HAP-1 (cell line): Measurements from ENCODE around the gene PCNX2.

Experiments
- DNase-seq, 2 experiments: peaks; one replicate each; pipeline ENCODE4 v3.0.0-alpha.2; 2016 to 2020; ENCODE audit warnings: low spot score in 2 of 2
- H3K27me3 ChIP-seq: fragments of 250-450 bp; sonication (Bioruptor Pico); 2 replicates; pipeline ENCODE4 v1.5.1; 2020; ENCODE audit warnings: low read depth, mild to moderate bottlenecking, moderate library complexity
- H3K36me3 ChIP-seq: fragments of 250-450 bp; sonication (Bioruptor Pico); replicated peaks from 2 replicates; pipeline ENCODE4 v1.5.1; 2020; ENCODE audit warnings: mild to moderate bottlenecking
- H3K4me1 ChIP-seq: fragments of 250-450 bp; sonication (Bioruptor Pico); 2 replicates; pipeline ENCODE4 v1.5.1; 2020; ENCODE audit warnings: mild to moderate bottlenecking
- H3K4me3 ChIP-seq: fragments of 250-450 bp; sonication (Bioruptor Pico); 2 replicates; pipeline ENCODE4 v1.5.1; 2020; ENCODE audit warnings: mild to moderate bottlenecking, moderate library complexity
- H3K9me3 ChIP-seq: fragments of 250-450 bp; sonication (Bioruptor Pico); 2 replicates; pipeline ENCODE4 v1.5.1; 2020; ENCODE audit warnings: mild to moderate bottlenecking, moderate library complexity
- in situ Hi-C: fragments of 300-500 bp; cut with MboI; formaldehyde crosslinking; loops from 3 replicates; pipeline ENCODE4 v1.14.3; 2020; ENCODE audit warnings: low sequenced_read_pairs, inconsistent platforms, mixed read lengths

The PCNX2 gene

GRCh38 chr1:233328142-233328921, 32.8 kb upstream of the PCNX2 start:
- in situ Hi-C loops, result no loop called here
- DNase-seq, result peak in 1 of 2 experiments; percentile 26
- H3K36me3 ChIP-seq, result no peaks in the 10 kb centered on the region
- no peaks in the 10 kb centered on the region for H3K9me3 ChIP-seq
- no peaks in the 10 kb centered on the region for H3K27me3 ChIP-seq
- H3K4me3 ChIP-seq, result peak overlapping the region; percentile 53
- H3K4me1 ChIP-seq, result peaks cover 19% of the 10 kb centered on the region

GRCh38 chr1:233327651-233328141, 32.2 kb upstream of the PCNX2 start, which contains the start of gene MAP3K21:
Gene MAP3K21, plus strand, starts transcription at chr1:233327724. Its CDS starts 305 bp downstream, at chr1:233328029.
- Histone ChIP-seq H3K36me3 (no peaks in the 10 kb centered on the region), H3K4me1 (peaks cover 19% of the 10 kb centered on the region), H3K4me3 (peak within 1 kb of the TSS; percentile 53), H3K9me3 (no peaks in the 10 kb centered on the region), H3K27me3 (no peaks in the 10 kb centered on the region)
- in situ Hi-C loops, result no loop called here
- DNase-seq, result no peak

DNA sequence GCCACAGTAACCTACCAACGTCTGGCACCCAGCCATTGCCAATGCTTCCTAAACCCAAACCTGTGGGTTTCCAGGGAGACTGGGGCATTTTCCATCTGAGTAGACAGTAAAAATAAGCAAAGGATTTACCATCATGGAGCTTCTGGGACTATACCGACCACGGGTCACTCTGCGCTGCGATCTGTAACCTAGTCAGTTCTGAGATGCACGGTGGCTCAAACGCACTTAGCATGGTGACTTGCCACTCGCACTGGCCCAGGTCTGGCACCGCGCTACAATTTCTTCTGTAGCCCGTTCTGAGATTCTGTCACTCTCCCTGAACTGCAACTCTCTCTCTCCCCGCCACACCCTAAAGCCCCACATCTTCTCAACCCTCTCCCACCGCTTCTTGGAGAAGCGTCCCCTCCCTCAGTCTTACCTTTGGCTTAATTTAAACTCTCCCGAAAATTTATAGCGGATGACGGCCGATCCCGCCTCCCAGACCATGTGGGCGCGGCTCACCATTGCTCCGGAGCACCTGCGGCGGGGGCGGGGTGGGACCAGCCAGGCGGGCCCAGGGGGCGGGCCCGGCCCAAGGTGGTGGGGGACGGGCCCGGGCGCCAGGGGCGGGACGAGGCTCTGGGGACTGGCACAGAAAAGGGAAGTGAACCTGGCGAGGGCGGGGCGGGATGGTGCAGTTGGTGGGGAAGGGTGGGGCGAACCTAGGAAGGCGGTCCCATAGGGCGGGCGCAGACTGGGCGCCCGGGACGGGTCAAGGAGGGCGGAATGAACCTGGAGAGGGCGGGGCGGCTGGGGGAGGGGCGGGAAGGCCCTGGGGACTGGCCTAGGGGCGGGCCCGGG, 31.5 kb upstream of the PCNX2 start:
- peak; percentile 86 to 98 for DNase-seq
- in situ Hi-C loops, result no loop called here
- H3K4me3 ChIP-seq, result peak overlapping the region; percentile 30

GRCh38 chr1:233326319-233326718, 30.8 kb upstream of the PCNX2 start:
- H3K4me3 ChIP-seq, result no peak overlapping the region
- no peaks in the 10 kb centered on the region for H3K9me3 ChIP-seq
- H3K4me1 ChIP-seq, result peaks cover 14% of the 10 kb centered on the region
- H3K36me3 ChIP-seq, result no peaks in the 10 kb centered on the region
- DNase-seq, result no peak
- in situ Hi-C loops, result no loop called here
- H3K27me3 ChIP-seq, result no peaks in the 10 kb centered on the region

More for the DNA sequence above, 31.5 kb upstream of the PCNX2 start:
- no peaks in the 10 kb centered on the region for H3K27me3 ChIP-seq
- H3K9me3 ChIP-seq, result no peaks in the 10 kb centered on the region
- H3K4me1 ChIP-seq, result peaks cover 19% of the 10 kb centered on the region
- H3K36me3 ChIP-seq, result no peaks in the 10 kb centered on the region

DNA sequence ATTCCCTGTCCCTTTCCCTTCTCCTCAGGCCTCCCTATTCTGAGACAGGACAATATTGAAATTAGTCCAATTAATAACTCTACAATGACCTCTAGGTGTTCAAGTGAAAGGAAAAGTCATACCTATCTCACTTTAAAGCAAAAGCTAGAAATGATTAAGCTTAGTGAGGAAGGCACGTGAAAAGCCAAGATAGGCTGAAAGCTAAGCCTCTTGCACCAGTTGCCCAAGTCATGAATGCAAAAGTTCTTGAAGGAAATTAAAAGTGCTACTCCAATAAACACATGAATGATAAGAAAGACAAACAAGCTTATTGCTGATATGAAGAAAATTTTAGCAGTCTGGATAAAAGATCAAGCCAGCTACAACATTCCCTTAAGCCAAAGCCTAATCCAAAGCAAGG, 28.2 kb upstream of the PCNX2 start:
- DNase-seq, result no peak
- no peaks in the 10 kb centered on the region for H3K4me1 ChIP-seq
- no peaks in the 10 kb centered on the region for H3K9me3 ChIP-seq
- in situ Hi-C loops, result no loop called here
- H3K27me3 ChIP-seq, result no peaks in the 10 kb centered on the region
- no peaks in the 10 kb centered on the region for H3K36me3 ChIP-seq
- H3K4me3 ChIP-seq, result no peak overlapping the region

DNA sequence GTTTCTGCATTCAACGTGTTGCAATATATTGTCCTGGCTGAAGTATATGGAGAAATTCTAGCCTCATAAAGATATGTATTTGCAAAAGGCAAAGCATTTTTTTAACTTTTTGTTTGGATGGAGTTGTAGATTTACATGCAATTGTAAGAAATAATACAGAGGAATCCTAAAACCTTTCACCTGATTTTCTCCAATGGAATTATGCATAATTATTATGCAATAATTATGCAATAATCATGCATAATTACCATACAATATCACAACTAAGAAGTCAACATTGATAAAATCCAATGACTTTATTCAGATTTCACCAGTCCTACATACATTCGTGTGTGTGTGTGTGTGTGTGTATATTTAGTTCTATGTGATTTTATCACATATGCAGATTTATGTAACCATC, 24.5 kb upstream of the PCNX2 start:
- H3K27me3 ChIP-seq, result 0 out of 2 replicates have a peak, but pooled peaks cover 2% of the 10 kb centered on the region
- H3K4me1 ChIP-seq, result peaks cover 3% of the 10 kb centered on the region; the same call in 1 of the 2 replicates
- no peak overlapping the region for H3K4me3 ChIP-seq
- no peak for DNase-seq
- H3K9me3 ChIP-seq, result no peaks in the 10 kb centered on the region
- in situ Hi-C loops, result no loop called here
- no peaks in the 10 kb centered on the region for H3K36me3 ChIP-seq

GRCh38 chr1:233319272-233319671, 23.7 kb upstream of the PCNX2 start:
- Histone ChIP-seq H3K9me3 (no peaks in the 10 kb centered on the region), H3K27me3 (0 out of 2 replicates have a peak, but pooled peaks cover 2% of the 10 kb centered on the region), H3K4me3 (no peak overlapping the region), H3K36me3 (no peaks in the 10 kb centered on the region), H3K4me1 (peaks cover 3% of the 10 kb centered on the region; the same call in 1 of the 2 replicates)
- DNase-seq, result no peak
- in situ Hi-C loops, result no loop called here

DNA sequence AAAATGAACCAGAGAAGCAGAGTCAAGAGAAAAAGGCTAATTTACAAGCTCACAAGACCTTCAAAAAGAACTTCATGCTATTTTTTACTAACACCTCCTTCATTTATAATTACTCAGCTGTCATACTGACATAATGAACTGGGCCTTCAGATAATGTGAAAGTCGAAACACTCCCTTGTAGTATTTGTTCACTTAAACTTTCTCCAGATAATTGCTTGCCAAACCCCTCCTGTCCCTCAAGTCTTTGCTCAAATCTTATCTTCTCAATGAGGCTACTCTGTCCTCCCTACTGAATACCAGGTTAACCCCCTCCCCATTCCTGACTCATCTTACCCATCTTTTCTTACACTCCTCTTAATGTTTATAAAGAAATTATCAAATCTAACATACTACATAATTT, 20.9 kb upstream of the PCNX2 start:
- Histone ChIP-seq H3K4me1 (peaks cover 3% of the 10 kb centered on the region; the same call in 1 of the 2 replicates), H3K9me3 (no peaks in the 10 kb centered on the region), H3K36me3 (no peaks in the 10 kb centered on the region), H3K27me3 (0 out of 2 replicates have a peak, but pooled peaks cover 2% of the 10 kb centered on the region), H3K4me3 (no peak overlapping the region)
- no peak for DNase-seq
- in situ Hi-C loops, result no loop called here

DNA sequence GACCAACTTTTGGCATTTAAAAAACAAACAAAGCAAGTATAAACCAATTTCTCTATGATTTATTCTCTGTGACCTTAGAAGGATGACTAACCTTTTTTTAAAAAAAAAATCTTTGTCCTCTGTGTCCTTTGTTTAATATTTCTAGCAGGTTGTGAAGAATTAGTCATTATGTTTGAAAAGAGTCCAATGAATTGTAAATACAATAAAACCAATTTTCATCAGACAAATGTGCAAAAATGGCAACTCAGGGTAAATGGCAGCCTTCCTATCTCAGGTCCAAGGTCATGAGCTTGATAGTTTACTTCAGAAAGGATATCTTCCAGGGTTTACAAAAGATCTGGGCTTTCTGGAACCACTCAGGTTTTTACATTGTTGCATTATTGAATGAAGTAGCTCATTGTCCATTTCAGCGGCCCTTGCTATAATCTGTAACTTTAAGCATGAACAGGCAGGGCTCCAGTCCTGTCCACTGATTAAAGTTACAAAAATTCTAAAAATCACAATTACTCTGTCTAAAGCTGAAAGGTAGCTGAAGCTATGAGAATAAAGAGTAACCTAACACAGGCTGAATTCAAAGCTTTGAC, 20.3 kb upstream of the PCNX2 start:
- Histone ChIP-seq H3K9me3 (no peaks in the 10 kb centered on the region), H3K27me3 (0 out of 2 replicates have a peak, but pooled peaks cover 2% of the 10 kb centered on the region), H3K4me1 (peaks cover 3% of the 10 kb centered on the region; the same call in 1 of the 2 replicates), H3K4me3 (no peak overlapping the region), H3K36me3 (no peaks in the 10 kb centered on the region)
- in situ Hi-C loops, result no loop called here
- no peak for DNase-seq

DNA sequence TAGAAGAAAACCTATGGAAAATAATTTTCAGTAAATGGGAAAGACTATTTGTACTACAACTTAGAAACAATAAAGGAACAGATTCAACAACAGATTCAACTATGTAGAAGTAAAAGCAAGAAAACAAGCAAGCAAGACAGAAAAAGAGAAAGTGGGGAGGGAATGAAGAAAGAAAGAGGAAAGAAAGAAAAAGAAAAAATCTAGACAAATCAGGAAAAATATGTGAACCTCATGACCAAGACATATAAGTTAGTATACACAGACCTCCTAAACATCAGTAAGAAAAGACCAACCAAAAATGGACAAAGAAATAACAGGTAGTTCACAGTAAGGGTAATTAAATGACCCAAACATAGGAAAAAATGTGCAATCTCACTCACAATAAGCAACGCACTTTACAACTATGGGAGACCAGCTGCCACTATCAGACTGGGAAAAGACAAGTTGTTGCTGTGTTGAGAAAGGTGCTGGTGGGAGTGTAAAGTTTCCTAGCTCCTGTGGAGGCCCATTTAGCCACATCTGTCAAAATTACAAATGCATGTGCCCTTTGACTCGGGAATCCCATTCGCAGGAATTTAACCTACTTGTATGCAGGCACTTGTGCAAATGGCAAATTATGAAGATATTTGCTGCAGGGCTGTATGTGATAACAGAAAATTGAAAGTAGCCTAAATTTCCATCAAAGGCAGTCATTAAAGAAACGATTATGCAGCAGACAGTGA, 18.1 kb upstream of the PCNX2 start:
- H3K9me3 ChIP-seq, result no peaks in the 10 kb centered on the region
- H3K36me3 ChIP-seq, result no peaks in the 10 kb centered on the region
- peaks cover 3% of the 10 kb centered on the region; the same call in 1 of the 2 replicates for H3K4me1 ChIP-seq
- no peak overlapping the region for H3K4me3 ChIP-seq
- in situ Hi-C loops, result no loop called here
- no peak for DNase-seq
- 0 out of 2 replicates have a peak, but pooled peaks cover 2% of the 10 kb centered on the region for H3K27me3 ChIP-seq

DNA sequence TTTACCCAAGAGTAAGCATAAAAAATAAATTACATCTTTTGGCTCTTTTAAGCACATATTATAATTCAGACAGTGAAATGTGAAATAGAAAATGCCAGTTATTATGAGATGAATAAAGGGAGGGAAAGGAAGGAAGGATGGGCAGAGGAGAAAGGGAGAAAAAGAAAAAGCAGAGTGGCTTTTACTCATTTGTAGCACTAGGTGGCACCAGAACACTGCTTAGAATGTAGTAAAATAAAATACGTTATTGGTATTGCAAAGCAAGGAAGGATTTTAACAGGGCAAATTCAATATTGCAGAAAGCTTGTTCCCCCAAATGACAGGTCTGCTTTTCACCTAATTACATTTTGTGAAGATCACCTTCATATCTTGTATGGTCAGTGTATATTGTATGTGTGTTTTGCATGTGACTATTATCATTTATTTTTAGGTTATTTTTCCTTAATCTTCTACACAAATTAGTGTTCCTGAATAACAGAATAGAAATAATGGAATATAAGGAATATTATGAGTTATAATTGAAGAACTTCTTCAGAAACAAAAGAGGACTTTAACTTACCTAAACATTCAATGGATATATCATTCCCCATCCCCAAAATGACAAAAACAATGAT, 9.1 kb upstream of the PCNX2 start:
- Histone ChIP-seq H3K9me3 (peaks cover 3% of the 10 kb centered on the region; the same call in 1 of the 2 replicates), H3K4me3 (no peak overlapping the region), H3K27me3 (peaks cover 10% of the 10 kb centered on the region; the same call in 1 of the 2 replicates), H3K4me1 (no peaks in the 10 kb centered on the region), H3K36me3 (no peaks in the 10 kb centered on the region)
- DNase-seq, result peak in 1 of 2 experiments; percentile 43
- in situ Hi-C loops, result no loop called here

GRCh38 chr1:233300326-233300725, 4.8 kb upstream of the PCNX2 start:
- H3K27me3 ChIP-seq, result peaks cover 3% of the 10 kb centered on the region; the same call in 1 of the 2 replicates
- no peaks in the 10 kb centered on the region for H3K36me3 ChIP-seq
- H3K9me3 ChIP-seq, result peaks cover 3% of the 10 kb centered on the region; the same call in 1 of the 2 replicates
- no peak for DNase-seq
- H3K4me1 ChIP-seq, result peaks cover 8% of the 10 kb centered on the region; the same call in 1 of the 2 replicates
- in situ Hi-C loops, result no loop called here
- H3K4me3 ChIP-seq, result no peak overlapping the region
